GM12865 (cell line): ENCODE measurements around the gene INHBE.
"Not testable (repeated sequence)": the region's sequence is repeated elsewhere in the genome, so short reads cannot be mapped to it uniquely, and the experiment has no call there.

Experiments
- DNase-seq: peaks from one replicate; pipeline ENCODE4 v3.0.0; 2010; ENCODE audit warnings: low read depth
- H3K4me3 ChIP-seq: 2 replicates; pipeline ENCODE4 v1.5.1; 2011; ENCODE audit warnings: mild to moderate bottlenecking, low read depth, low read length, control low read depth
- TF ChIP-seq, protein P1 (sequence below): IDR thresholded peaks from 2 replicates; pipeline ENCODE4 v1.5.1; 2011; ENCODE audit warnings: low read length, control low read depth, low read depth, inconsistent platforms; ENCODE audit not compliant: insufficient read depth; ENCODE audit errors: missing control alignments

INHBE gene

DNA sequence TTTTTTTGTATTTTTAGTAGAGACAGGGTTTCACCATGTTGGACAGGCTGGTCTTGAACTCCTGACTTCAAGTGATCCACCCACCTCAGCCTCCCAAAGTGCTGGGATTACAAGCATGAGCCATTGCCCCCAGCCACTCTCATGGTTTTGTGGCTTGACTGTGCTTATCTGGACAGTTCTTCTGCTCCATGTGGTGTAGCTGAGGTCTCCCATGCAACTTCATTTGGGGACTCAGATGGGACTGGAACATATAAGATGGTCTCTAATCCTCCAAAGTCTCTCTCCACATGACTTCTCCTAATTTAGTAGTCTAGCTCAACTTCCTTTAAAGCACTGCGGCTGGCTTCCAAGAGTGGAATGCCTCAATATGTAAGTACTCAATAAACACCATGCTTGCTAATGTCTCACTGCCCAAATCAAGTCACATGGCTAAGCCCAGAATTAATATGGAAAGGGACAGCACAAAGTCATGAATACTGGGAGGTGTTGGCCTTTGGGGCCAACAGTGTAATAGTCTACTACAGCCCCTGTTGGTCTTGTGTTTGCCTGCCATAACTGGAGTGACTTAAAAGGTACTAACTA is 13.2 kb upstream of the INHBE start:
- no peak overlapping the region for H3K4me3 ChIP-seq
- DNase-seq = no peak
- TF ChIP-seq, protein P1, sequence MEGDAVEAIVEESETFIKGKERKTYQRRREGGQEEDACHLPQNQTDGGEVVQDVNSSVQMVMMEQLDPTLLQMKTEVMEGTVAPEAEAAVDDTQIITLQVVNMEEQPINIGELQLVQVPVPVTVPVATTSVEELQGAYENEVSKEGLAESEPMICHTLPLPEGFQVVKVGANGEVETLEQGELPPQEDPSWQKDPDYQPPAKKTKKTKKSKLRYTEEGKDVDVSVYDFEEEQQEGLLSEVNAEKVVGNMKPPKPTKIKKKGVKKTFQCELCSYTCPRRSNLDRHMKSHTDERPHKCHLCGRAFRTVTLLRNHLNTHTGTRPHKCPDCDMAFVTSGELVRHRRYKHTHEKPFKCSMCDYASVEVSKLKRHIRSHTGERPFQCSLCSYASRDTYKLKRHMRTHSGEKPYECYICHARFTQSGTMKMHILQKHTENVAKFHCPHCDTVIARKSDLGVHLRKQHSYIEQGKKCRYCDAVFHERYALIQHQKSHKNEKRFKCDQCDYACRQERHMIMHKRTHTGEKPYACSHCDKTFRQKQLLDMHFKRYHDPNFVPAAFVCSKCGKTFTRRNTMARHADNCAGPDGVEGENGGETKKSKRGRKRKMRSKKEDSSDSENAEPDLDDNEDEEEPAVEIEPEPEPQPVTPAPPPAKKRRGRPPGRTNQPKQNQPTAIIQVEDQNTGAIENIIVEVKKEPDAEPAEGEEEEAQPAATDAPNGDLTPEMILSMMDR = no peak

DNA sequence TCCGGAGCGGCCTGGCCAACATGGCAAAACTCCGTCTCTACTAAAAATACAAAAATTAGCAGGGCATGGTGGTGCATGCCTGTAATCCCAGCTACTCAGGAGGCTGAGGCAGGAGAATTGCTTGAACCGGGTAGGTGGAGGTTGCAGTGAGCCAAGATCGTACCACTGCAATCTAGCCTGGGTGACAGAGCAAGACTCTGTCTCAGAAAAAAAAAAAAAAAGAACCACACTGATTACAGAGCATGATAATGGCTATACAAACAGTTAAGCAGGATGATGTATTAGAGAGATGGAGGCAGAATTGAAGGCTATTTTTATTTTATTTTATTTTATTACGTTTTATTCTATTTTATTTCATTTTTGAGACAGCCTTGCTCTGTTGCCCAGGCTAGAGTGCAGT is 10.8 kb upstream of the INHBE start:
- not testable (repeated sequence) for DNase-seq, H3K4me3 ChIP-seq

DNA sequence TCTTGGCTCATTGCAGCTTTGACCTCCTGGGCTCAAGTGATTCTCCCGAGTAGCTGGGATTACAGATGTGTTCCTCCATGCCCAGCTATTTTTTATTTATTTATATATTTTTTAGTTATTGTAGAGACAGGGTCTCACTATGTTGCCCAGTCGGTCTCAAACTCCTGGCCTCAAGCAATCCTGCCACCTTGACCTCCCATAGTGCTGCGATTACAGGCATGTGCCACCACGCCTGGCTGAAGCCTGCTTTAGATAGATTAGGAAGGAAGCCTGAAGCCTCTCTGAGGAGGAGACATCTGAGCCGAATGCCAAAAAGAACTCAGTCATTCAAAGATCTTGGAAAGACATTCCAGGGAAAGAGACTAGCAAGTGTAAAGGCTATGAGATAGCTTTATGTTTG is 10.4 kb upstream of the INHBE start:
- DNase-seq = no peak

DNA sequence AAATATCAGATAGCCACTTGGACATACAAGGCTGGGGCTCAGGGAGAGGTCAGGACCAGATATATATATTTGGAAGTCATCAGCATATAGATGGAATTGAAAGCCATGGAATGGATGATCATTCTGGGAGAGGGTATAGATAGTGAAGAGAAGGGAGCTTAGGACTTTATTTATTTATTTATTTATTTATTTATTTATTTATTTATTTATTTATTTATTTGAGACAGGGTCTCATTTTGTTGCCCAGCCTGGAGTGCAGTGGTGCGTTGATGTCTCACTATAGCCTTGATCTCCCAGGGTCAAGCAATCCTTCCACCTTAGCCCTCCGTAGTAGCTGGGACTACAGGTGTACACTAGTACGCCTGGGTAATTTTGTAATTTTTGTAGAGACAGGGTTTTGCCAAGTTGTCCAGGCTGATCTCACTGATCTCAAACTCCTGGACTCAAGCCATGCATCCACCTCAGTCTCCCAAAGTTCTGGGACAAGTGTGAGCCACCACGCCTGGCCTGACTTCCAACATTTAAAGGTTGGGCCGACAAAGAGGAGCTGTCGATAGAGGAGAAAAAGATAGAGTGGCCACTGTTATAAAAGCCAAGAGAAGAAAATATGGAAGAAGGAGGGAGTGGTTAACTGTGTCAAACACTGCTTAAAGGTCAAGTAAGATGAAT is 8.7 kb upstream of the INHBE start:
- no peak overlapping the region for H3K4me3 ChIP-seq
- no peak for DNase-seq

More for the DNA sequence above, 10.4 kb upstream of the INHBE start:
- no peak overlapping the region for H3K4me3 ChIP-seq
- TF ChIP-seq, protein P1 = no peak

DNA sequence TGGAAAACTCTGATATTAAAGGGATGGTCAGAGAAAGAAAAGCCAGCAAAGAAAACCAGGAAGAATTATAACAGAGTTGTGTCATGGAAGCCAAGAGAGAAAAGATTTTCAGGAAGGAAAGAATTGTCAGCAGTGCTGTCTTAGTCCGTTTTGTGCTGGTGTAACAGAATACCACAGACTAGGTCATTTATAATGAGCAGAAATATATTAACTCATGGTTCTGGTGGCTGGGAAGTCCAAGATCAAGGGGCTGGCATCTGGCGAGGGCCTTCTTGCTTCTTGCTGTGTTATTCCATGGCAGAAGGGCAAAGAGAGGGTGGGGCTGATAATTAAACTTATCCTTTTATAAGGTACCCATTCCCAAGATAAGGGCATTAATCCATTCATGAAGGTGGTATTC is 6.4 kb upstream of the INHBE start:
- H3K4me3 ChIP-seq = no peak overlapping the region
- TF ChIP-seq, protein P1 = no peak
- DNase-seq = no peak

More for the DNA sequence above, 8.7 kb upstream of the INHBE start:
- TF ChIP-seq, protein P1 = no peak

DNA sequence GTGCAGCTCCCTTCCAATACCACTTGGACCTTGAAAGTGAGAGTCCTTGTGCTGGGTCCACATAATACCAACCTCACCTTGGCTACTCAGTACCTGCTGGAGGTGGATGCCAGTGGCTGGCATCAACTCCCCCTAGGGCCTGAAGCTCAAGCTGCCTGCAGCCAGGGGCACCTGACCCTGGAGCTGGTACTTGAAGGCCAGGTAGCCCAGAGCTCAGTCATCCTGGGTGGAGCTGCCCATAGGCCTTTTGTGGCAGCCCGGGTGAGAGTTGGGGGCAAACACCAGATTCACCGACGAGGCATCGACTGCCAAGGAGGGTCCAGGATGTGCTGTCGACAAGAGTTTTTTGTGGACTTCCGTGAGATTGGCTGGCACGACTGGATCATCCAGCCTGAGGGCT is 5.7 kb upstream of the INHBE start:
- DNase-seq = no peak
- no peak overlapping the region for H3K4me3 ChIP-seq
- TF ChIP-seq, protein P1 = no peak

DNA sequence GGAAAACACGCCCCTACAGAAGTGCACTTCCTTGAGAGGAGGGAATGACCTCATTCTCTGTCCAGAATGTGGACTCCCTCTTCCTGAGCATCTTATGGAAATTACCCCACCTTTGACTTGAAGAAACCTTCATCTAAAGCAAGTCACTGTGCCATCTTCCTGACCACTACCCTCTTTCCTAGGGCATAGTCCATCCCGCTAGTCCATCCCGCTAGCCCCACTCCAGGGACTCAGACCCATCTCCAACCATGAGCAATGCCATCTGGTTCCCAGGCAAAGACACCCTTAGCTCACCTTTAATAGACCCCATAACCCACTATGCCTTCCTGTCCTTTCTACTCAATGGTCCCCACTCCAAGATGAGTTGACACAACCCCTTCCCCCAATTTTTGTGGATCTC is 5.0 kb upstream of the INHBE start:
- no peak overlapping the region for H3K4me3 ChIP-seq
- TF ChIP-seq, protein P1 = no peak
- DNase-seq = no peak
